T-helper 2 cell (primary cell): ENCODE results near the gene SLC17A4.

ENCODE experiments used
- DNase-seq, 5 experiments: peaks; one replicate each; pipeline versions ENCODE4 v3.0.0 to v3.0.0-alpha.2; 2012 to 2022

SLC17A4 gene

GRCh38 chr6:25821341-25821740 lies 66.8 kb downstream of the SLC17A4 start:
- peak in 1 of 5 experiments; percentile 45 for DNase-seq

DNA sequence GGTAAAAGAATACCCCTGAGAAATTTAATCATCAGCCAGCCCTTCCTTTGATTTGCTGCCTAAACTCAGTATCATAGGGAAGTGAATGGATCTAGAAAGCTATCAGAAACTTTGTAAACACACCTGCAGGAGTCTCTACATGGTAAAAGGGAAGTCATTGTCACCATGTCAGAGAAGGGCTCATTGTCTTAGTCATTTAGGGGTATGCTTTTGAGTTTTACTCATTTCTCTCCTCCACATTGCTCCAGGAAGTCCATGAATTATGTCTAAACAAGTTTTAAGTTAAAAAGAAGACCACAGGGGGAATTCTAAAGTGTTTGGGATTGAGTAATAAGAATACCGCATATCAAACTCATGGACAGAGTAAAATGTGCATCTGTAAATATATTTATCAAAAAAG lies 74.8 kb downstream of the SLC17A4 start:
- DNase-seq, result peak in 1 of 5 experiments; percentile 67

DNA sequence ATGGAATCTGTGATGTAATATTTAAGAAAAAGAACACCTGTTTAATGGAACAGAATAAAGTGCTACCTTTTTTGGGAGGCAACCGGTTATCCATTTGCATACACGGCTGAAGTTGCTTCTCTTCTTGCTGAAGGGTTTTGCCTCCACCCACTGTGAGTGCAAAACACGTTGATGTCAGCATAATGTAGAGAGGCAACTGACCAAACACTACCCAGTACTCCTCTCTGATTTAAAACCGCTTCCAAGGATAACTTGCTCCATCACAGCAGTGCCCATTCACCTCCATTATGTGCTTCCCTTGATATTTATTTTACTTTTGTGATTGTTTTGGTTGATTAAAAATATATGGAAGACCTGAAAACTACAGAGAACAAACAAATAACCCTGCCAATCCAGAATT lies 75.9 kb downstream of the SLC17A4 start:
- DNase-seq, result no peak
